CD14-positive monocyte (primary cell): ENCODE results near the gene SELENOK. TPM values are rescaled to one million over a fixed set of nuclear protein-coding genes. Genes with fewer than 3 reads are reported as not detected.

ENCODE experiments used
- DNase-seq, 3 donors: peaks; one replicate each; pipeline ENCODE4 v3.0.0-alpha.2; 2011 to 2022
- H2AFZ ChIP-seq: 2 replicates; pipeline ENCODE4 v1.6.0; 2012; ENCODE audit warnings: mild to moderate bottlenecking, low read depth, low read length, inconsistent platforms; ENCODE audit not compliant: insufficient read depth, poor library complexity, severe bottlenecking
- H3K27ac ChIP-seq, 2 donors: 1 replicate in 1 of 2; 2 replicates in 1 of 2; pipeline ENCODE4 v1.5.1; 2012 to 2013; ENCODE audit warnings: low read length in 2 of 2, control low read depth in 1 of 2, inconsistent platforms in 1 of 2, low read depth in 1 of 2, mild to moderate bottlenecking in 1 of 2
- H3K27me3 ChIP-seq, 2 donors: one replicate each; pipeline versions ENCODE4 v1.6.0 to v1.6.1; 2011 to 2013; ENCODE audit warnings: low read length in 2 of 2; ENCODE audit not compliant: control insufficient read depth in 2 of 2, insufficient read depth in 2 of 2
- H3K36me3 ChIP-seq, 2 donors: replicated peaks in 1 of 2; 1 replicate in 1 of 2; 2 replicates in 1 of 2; pipeline versions ENCODE4 v1.5.1 to v1.6.1; 2012 to 2013; ENCODE audit warnings: low read length in 2 of 2, control low read depth in 1 of 2, inconsistent platforms in 1 of 2, mild to moderate bottlenecking in 1 of 2; ENCODE audit not compliant: insufficient read depth in 2 of 2, control insufficient read depth in 1 of 2
- H3K4me1 ChIP-seq, 2 donors: 1 replicate in 1 of 2; 2 replicates in 1 of 2; pipeline versions ENCODE4 v1.5.1 to v1.6.1; 2012 to 2013; ENCODE audit warnings: low read length in 2 of 2, control low read depth in 1 of 2, inconsistent platforms in 1 of 2, mild to moderate bottlenecking in 1 of 2, moderate library complexity in 1 of 2; ENCODE audit not compliant: insufficient read depth in 2 of 2, control insufficient read depth in 1 of 2
- H3K4me2 ChIP-seq: replicated peaks from 2 replicates; pipeline ENCODE3; 2012; ENCODE audit warnings: low read length, moderate library complexity, mild to moderate bottlenecking; ENCODE audit not compliant: poor library complexity, severe bottlenecking; ENCODE audit errors: extremely low read depth
- H3K4me3 ChIP-seq, 3 experiments: fragments of 200-600 bp in 1 of 3; sonication (generic) in 1 of 3; replicated peaks in 1 of 3; 1 replicate in 2 of 3; 2 replicates in 1 of 3; pipeline ENCODE4 v1.5.1; 2011 to 2013; ENCODE audit warnings: low read length in 3 of 3, mild to moderate bottlenecking in 3 of 3, control low read depth in 2 of 3, low read depth in 2 of 3, inconsistent platforms in 1 of 3, moderate library complexity in 1 of 3
- H3K79me2 ChIP-seq: 2 replicates; pipeline ENCODE4 v1.6.0; 2012; ENCODE audit warnings: mild to moderate bottlenecking, control low read depth, inconsistent platforms, low read length, moderate library complexity; ENCODE audit not compliant: insufficient read depth
- H3K9ac ChIP-seq: 2 replicates; pipeline ENCODE4 v1.6.0; 2017; ENCODE audit warnings: low read length, mild to moderate bottlenecking; ENCODE audit not compliant: insufficient read depth, poor library complexity, severe bottlenecking
- H3K9me3 ChIP-seq, 2 donors: replicated peaks in 1 of 2; 1 replicate in 1 of 2; 2 replicates in 1 of 2; pipeline versions ENCODE4 v1.5.1 to v1.6.1; 2012 to 2013; ENCODE audit warnings: low read length in 2 of 2, control low read depth in 1 of 2; ENCODE audit not compliant: control insufficient read depth in 1 of 2, insufficient read depth in 1 of 2
- H4K20me1 ChIP-seq: 2 replicates; pipeline ENCODE4 v1.6.0; 2012; ENCODE audit warnings: mild to moderate bottlenecking, low read length, control low read depth, moderate library complexity; ENCODE audit not compliant: insufficient read depth
- H3K27ac Mint-ChIP-seq, 7 donors: one replicate each; pipeline ENCODE4 v1.8.0; 2020; ENCODE audit warnings: mild to moderate bottlenecking in 7 of 7, mixed read lengths in 7 of 7, moderate library complexity in 6 of 7, inconsistent platforms in 2 of 7
- H3K27me3 Mint-ChIP-seq, 3 donors: one replicate each; pipeline ENCODE4 v1.8.0; 2021 to 2022; ENCODE audit warnings: low read depth in 3 of 3, mild to moderate bottlenecking in 3 of 3, mixed read lengths in 3 of 3, moderate library complexity in 3 of 3, inconsistent platforms in 1 of 3
- H3K36me3 Mint-ChIP-seq, 2 donors: one replicate each; pipeline ENCODE4 v1.8.0; 2020; ENCODE audit warnings: mixed read lengths in 2 of 2, inconsistent platforms in 1 of 2, mild to moderate bottlenecking in 1 of 2
- H3K4me1 Mint-ChIP-seq: one replicate; pipeline ENCODE4 v1.8.0; 2020; ENCODE audit warnings: mild to moderate bottlenecking, mixed read lengths
- H3K4me3 Mint-ChIP-seq, 2 donors: one replicate each; pipeline ENCODE4 v1.8.0; 2020; ENCODE audit warnings: mild to moderate bottlenecking in 2 of 2, mixed read lengths in 2 of 2, moderate library complexity in 1 of 2
- H3K9me3 Mint-ChIP-seq, 7 donors: one replicate each; pipeline ENCODE4 v1.8.0; 2020 to 2022; ENCODE audit warnings: mixed read lengths in 7 of 7, mild to moderate bottlenecking in 6 of 7, moderate library complexity in 6 of 7, inconsistent platforms in 2 of 7
- CTCF ChIP-seq: fragments of 200-600 bp; IDR thresholded peaks from one replicate; pipeline ENCODE4 v1.8.0; 2022; ENCODE audit warnings: antibody characterized with exemption, mild to moderate bottlenecking
- WGBS: methylation state at CpG from one replicate; pipeline ENCODE4 v1.1.5; 2013; ENCODE audit warnings: missing lambda C conversion rate; ENCODE audit not compliant: insufficient coverage; 5-methylcytosine and 5-hydroxymethylcytosine counted together
- intact Hi-C, 2 donors: fragments of 100-400 bp; cut with micrococcal nuclease; formaldehyde crosslinking; loops; one replicate each; pipeline versions ENCODE4 v1.15.0 to v1.15.1; 2023
- polyA plus RNA-seq, 3 donors: library from polyadenylated mRNA; depleted of rRNA in 1 of 3; unstranded in 2 of 3; stranded (reverse) in 1 of 3; fragments of 300-500 nt in 2 of 3; fragments of >200 nt in 1 of 3; fragmentation: Illumina TruSeq in 2 of 3; gene quantifications; 1 replicate in 2 of 3; 2 replicates in 1 of 3; pipeline ENCODE4 v1.2.3, GENCODE V29; 2012 to 2021

Gene SELENOK
- polyA plus RNA-seq, 3 donors = 96.4 to 117 (median 105) TPM

- Histone ChIP-seq H3K9me3 (no peaks in the 10 kb centered on the region), H3K4me1 (no peaks in the 10 kb centered on the region), H2AFZ (no peak overlapping the region), H3K27ac (no peak overlapping the region), H3K4me3 (no peak overlapping the region), H3K4me2 (no peak overlapping the region), H3K27me3 (no peaks in the 10 kb centered on the region), H3K9ac (no peak overlapping the region), H3K36me3 (peaks cover 33 to 95% of the 10 kb centered on the region in 2 donors), H4K20me1 (peaks cover 5% of the 10 kb centered on the region), H3K79me2 (no peaks in the 10 kb centered on the region)
- Mint-ChIP-seq H3K27me3 (peaks cover 0 to 1% (median 0%) of the 10 kb centered on the region in 3 donors), H3K9me3 (peaks cover 0 to 3% (median 0%) of the 10 kb centered on the region in 7 donors), H3K27ac (no peak overlapping the region), H3K36me3 (peaks cover 56 to 79% of the 10 kb centered on the region in 2 donors), H3K4me3 (no peak overlapping the region), H3K4me1 (no peaks in the 10 kb centered on the region)
- TF ChIP-seq CTCF = no peak
- intact Hi-C loops = no loop called here
- DNase-seq = no peak
- WGBS = no CpG with 5 or more reads among the region's 1 CpG
Observed at GRCh38 chr3:53863145-53863544, 28.5 kb downstream of the SELENOK start.

GRCh38 chr3:53862241-53862640 lies 29.4 kb downstream of the SELENOK start:
- 100% methylated on average over 1 of the region's 3 CpGs for WGBS
- H3K9me3 ChIP-seq = no peaks in the 10 kb centered on the region
- H2AFZ ChIP-seq = no peak overlapping the region
- no peaks in the 10 kb centered on the region for H3K4me1 ChIP-seq
- no peaks in the 10 kb centered on the region for H4K20me1 ChIP-seq
- peaks cover 26 to 86% of the 10 kb centered on the region in 2 donors for H3K36me3 ChIP-seq
- Mint-ChIP-seq H3K4me1 (peaks cover 3% of the 10 kb centered on the region), H3K4me3 (no peak overlapping the region), H3K27me3 (peaks cover 0 to 2% (median 1%) of the 10 kb centered on the region in 3 donors), H3K9me3 (peaks cover 0 to 3% (median 0%) of the 10 kb centered on the region in 7 donors), H3K27ac (no peak overlapping the region), H3K36me3 (peaks cover 48 to 71% of the 10 kb centered on the region in 2 donors)
- H3K27ac ChIP-seq = no peak overlapping the region
- TF ChIP-seq CTCF = no peak
- no peak overlapping the region for H3K4me3 ChIP-seq
- no peak overlapping the region for H3K4me2 ChIP-seq
- no peak for DNase-seq
- H3K79me2 ChIP-seq = no peaks in the 10 kb centered on the region
- H3K9ac ChIP-seq = no peak overlapping the region
- intact Hi-C loops = no loop called here
- no peaks in the 10 kb centered on the region for H3K27me3 ChIP-seq
